HG03196 (cell line): ENCODE measurements around the gene ADAT1.

Experiments
- ATAC-seq: cut with Tn5 transposase; IDR thresholded peaks from one replicate; pipeline ENCODE4 v1.9.1; 2021; ENCODE audit not compliant: unreplicated experiment

Gene ADAT1, protein sequence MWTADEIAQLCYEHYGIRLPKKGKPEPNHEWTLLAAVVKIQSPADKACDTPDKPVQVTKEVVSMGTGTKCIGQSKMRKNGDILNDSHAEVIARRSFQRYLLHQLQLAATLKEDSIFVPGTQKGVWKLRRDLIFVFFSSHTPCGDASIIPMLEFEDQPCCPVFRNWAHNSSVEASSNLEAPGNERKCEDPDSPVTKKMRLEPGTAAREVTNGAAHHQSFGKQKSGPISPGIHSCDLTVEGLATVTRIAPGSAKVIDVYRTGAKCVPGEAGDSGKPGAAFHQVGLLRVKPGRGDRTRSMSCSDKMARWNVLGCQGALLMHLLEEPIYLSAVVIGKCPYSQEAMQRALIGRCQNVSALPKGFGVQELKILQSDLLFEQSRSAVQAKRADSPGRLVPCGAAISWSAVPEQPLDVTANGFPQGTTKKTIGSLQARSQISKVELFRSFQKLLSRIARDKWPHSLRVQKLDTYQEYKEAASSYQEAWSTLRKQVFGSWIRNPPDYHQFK

DNA sequence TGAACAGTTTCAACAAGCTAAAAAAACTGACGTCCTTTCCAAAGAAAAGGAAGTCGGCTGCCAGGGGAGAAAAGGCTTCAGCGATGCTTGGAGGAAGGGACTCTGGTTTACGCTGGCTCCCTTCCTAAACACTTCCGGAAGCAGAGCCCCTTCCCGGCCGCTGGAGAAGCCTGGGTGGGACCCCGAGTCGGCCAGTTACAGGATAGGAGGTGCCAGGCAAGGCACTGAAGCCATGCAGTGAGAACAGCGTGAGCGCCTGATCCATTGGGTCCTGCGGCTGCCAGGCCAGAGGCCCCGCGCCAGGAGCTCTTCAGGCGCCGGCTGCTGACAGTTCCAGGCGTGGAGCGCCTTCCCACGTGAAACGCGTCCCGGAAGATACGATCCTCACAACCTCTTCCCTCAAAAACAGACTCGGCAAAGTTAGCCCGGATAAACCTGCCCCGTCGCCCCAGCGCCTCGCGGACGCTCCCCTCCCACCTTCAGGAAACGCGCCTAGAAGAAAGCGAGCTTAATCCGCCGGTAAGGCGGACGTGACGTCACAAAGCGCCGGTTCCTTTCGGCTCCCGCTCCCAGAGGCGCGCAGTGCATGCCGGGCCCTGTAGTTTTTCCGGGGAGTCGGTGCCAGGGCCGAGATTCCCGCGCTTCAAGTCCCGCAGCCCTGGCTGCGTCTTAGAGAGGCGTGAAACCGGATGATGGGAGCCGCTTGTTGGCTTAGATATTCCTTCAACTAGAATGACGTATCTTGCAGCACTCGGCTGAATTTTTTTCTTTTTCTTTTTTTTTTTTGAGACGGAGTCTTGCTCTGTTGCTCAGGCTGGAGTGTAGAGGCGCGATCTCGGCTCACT lies at the start of gene ADAT1:
Gene ADAT1, minus strand, starts transcription at position 521 of the 845 bp plus-strand sequence. CDS start 2,482 bp downstream, outside the sequence.
- ATAC-seq: peak; percentile 97

DNA sequence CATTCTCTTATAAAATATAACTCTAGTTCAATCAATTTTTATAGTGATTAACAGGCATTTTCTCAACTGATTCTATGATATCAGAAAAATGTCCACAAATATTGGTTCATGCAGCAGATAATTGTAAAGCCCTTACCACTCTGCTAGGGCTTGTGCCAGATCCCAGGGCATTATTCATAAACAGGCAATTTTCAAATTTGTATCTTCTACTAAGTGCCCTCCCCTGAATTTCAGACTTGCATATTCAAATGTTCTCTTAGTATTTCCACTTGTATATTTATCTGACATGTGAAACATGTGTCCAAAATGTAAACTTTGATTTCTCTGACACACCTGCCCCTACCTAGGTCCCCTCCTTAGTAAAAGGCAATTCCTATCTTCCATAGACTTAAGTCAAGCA lies 44.4 kb upstream of the ADAT1 start:
- no peak for ATAC-seq

DNA sequence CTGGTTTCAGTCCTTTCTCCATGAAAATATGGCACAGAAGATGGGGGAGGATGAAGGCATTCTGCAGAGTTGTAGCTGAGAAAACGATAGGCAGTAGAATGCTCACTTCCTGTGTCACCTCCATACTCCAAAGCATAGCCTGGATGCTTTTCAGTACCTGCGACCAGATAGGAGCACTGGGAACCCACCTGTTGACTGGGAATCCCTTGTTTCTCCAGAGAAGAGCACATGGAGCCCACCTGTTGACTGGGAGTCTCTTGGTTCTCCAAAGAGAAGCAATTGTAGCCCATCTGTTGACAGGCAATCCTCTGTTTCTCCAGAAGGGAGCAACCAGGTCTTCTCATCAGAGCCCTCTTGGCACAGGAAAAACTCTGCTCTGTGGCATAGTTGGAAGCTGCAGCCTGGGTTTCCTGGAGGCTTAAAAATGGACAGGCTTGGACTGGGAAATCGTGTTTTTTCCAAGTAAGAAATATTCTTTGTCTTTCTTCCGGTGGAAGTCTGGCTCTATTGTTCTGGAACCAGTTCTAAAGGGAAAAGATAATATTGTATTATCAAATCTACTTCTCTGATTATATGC lies 37.7 kb upstream of the ADAT1 start:
- no peak for ATAC-seq

DNA sequence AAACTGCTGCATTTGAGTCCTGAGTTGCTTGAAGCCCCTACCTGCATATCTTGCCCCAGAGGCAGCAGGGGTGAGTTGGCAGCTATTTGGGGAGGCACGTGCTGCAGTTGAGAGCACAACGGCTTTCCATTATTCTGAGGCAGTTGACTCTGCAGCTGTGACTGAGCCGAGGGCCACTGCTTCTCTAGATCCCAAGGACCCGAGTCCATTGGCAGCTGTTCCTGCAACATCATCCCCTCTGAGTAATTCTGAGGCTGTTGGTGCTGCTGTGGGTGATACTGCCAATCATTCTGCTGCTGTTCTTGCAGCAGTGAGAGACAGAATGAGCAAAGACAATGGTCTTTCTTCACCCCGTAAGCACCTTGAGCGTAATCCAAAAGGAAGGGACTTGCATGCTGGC lies 37.2 kb upstream of the ADAT1 start:
- no peak for ATAC-seq

DNA sequence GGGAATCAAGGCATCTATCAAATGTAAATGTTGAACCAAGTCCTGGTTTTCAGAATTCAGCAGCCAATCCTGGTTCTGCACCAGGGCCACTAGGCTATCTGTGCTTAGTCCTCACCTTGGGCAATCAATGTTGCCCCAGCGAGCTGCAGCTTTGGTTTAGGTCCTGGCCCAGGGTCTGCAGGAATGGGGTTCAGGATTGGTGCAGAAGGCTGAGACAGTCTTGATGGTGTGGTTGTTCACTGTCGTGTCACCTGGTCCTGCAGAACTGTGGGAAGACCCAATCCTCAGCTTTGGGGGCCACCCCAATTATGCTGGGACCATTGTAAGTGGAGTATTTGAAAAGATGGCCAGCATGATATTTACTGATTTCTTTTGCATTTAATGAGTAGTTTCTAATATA lies 35.1 kb upstream of the ADAT1 start:
- no peak for ATAC-seq

DNA sequence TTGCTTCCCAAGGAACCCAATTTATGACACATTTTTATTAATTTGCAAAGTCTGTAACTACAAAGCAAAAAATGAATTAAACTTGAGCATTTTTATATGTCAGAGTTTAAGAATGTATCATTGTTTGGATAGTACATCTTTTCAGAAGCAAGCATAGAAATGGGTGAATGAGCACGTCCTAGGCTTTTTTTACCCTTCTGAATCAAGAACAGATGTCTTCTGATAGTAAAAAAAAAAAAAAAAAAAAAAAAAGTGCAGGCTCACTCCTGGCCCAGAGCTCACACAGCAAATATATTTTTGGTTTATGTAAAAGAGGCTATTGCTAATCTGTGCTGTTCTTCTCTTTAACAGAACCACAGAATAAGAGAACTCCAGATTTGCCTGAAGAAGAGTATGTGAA lies 30.8 kb upstream of the ADAT1 start:
- ATAC-seq: no peak

DNA sequence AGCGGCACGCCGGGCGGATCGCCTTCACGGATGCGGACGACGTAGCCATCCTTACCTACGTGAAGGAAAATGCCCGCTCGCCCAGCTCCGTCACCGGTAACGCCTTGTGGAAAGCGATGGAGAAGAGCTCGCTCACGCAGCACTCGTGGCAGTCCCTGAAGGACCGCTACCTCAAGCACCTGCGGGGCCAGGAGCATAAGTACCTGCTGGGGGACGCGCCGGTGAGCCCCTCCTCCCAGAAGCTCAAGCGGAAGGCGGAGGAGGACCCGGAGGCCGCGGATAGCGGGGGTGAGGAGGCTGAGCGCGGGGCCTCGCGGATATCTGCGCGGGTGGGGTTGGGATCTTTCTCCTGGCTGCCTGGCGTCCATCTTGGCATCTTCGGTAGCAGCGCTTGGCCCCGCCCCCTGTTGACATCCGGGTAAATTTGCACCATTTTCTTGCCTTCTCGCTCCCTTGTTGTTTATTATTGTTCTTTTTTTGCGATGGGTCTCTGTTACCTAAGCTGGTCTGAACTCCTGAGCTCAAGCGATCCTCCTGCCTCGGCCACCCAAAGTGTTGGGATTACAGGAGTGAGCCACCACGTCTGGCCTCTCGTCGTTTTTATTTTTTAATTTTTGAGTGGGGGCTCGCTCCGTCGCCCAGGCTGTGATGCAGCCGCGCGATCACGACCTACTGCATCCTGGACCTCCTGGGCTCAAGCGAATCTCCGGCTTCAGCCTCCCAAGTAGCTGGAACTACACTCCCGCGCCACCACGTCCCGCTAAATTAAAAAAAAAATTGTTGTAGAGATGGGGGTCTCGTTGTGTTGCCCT lies 25.4 kb upstream of the ADAT1 start:
- peak; percentile 25 for ATAC-seq

DNA sequence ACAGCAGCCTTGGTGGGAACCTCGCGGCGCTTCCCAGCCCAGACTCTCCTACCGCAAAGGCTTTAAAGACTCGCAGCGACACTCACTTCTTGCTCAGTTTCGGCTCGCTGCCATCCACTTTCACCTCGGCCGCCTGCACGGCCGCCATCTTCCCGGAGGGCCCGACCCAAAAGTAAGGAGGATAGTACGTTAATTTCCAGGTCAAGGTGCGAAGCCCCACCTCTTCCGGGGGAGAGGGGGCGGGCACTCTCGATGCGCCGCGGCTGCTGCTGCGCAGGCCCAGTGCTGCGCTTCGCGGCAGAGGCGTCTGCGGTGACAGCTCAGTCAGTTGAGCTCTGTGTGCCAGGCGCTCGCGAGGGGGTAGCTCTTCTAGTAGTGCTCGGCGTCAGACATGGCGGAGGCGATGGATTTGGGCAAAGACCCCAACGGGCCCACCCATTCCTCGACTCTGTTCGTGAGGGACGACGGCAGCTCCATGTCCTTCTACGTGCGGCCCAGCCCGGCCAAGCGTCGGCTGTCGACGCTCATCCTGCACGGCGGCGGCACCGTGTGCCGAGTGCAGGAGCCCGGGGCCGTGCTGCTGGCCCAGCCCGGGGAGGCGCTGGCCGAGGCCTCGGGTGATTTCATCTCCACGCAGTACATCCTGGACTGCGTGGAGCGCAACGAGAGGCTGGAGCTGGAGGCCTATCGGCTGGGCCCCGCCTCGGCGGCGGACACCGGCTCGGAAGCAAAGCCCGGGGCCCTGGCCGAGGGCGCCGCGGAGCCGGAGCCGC lies 24.6 kb upstream of the ADAT1 start, which contains the start of the genes KARS1 and TERF2IP:
Gene KARS1, minus strand, starts transcription at position 174 of the 773 bp plus-strand sequence. Its CDS starts 26 bp downstream, at position 148.
Gene TERF2IP, plus strand, starts transcription at position 282 of the 773 bp plus-strand sequence. Its CDS starts 110 bp downstream, at position 392.
- peak; percentile 89 for ATAC-seq

DNA sequence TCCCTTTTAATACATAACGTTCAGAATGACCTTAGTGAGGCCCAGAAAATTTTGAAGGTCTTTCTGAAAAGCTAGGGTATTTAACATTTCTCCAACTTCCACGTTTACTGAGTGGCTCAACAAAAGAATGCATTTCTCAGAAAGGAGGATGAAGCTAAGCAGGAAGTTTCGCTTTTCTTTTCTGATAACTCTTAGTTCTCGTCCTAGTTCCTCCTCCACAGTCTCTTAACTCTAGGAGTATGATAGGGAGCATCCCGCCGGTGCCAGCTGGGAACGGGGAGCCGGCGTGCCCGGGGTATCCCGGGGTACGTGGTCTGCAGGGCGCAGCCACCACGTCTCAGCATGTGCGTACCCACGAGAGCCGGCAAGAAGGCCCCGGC lies 24.0 kb upstream of the ADAT1 start:
- peak; percentile 15 for ATAC-seq

DNA sequence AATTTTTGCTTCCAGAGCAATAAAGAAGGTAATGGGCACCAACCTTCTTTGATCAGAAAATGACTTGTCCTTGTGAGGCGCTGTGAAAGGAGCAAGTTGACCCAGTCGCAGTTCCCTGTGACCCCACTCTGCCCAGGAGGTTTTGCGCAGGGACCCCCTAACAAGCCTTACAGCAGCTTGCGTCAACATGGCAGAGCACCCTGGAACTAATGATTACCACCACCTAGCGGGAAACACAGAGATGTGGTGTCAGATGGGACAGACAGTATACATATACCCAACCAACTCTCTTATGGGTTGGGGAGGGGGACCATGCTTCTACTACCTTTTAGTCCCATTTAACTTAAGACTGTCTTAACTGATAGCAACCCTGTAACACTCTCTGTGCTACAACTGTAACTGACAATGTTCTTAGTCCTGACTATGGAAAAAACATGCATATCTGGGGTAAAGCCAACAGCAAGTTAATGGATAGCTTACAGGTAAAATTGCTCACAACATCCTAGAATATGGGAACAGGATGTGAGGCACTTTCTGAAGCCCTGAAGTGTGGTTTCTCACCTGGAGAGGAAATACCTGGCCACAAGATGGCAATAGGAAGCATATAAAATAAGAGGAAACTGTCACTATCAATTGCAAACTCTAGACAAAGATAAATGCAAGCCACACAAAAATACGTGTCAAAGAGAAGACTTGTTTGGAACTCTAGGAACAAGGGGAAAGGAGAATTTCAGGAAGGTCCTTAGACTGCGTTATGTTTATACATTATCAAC lies 21.3 kb upstream of the ADAT1 start:
- no peak for ATAC-seq

DNA sequence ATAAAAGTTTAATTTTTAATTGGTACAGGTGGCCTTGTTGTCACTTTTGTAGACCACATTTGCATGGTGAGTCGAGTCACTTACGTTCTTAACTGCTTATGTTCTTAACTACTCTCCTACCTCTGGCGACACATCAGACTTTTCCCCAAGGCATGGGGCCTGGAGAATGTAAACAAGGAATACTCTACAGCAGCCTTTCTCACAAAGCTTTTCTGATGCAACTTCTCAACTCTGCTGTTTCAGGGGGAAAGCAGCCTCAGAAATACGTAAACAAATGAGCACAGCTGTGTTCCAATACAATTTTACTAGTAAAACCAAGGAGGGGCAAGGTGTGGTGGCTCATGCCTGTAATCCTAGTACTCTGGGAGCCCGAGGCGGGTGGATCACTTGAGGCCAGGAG lies 17.5 kb upstream of the ADAT1 start:
- ATAC-seq: no peak

DNA sequence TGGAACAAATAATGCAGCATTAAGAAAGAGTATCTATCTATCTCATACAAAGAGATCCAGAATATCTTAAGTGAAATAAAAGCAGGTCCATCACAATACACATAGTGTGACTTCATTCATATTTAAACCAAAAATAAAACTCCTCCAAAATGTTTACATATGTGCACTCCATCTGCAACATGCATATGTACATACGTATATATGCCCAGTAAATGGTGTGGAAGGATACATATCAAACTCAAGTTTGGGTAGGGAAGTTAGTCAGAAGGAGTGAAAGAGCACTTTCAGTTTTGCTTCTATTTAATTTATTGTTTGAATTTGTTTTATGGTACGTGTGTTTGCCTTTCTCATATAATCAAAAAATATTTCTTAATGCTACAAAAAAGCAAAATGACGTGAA lies 12.0 kb upstream of the ADAT1 start:
- no peak for ATAC-seq

DNA sequence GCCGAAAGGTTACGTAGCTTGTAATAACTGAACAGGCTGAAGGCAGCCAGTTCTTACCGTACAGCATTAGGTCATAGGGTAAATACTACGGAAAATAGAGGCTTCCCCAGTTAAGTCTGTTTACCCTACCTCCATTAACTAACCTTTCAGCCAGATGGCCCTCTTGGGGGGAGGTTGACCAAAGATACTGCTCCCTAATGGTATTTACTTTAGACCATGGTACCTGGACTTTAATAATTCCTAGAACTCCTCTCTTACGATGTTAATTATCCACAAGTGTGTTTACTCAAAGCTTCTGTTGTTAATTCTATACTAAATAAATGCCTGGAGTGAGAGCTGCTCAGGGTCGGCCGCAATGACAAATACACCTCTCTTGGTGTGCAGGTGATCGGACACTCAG lies 9.8 kb upstream of the ADAT1 start:
- no peak for ATAC-seq

DNA sequence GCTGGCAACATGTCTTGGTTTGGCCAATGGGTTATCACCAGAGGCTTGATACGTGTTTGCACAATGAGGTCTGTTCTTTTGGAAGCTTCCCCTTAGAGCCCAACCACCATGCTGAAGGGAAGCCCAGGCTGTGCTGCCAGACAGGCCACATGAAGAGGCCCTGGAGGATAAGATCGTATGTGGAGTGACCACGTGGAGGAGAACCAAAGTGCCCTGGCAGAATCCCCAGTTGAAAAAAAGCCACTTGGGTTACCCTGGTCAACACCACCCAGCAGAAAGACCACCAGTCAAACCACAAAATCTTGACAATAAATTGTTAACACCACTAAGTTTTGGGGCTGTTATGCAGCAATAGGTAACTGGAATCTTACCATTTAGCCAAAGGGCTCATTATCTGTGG lies 7.0 kb upstream of the ADAT1 start:
- no peak for ATAC-seq

DNA sequence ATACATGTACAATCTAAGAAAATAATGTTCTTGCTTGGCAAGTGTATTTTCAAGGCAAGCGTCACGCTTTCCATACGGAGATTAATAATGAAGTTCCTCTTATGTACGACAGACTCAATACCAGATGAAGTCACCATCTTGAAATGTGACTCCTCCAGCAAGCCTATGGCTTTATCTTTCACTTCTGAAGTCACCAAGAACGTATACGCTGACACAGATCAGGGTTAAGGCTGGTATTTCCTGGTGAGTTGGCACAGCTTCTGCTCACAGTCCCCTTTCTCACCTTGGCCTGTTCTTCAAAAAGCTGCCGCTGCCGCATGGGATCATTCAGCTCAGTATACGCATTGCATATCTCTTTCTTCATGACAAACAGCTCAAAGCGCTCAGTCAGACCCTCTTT lies 6.1 kb upstream of the ADAT1 start:
- no peak for ATAC-seq

DNA sequence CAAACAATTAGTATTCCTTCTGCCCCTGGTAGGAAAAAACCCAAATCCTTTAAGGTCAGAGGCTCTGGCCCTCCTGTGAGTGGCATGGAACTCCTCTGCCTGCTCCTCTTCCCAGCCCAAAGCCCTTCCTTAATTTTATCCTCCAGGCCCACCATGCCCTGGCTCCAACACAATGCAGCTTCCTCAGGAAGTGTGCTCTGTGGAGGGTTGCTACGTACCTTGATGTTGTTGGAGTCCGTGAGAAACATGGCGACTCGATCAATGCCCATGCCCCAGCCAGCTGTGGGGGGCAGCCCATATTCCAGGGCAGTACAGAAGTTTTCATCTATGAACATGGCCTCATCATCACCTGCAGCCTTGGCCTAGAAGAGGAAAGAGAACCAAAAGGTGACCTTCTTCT lies 5.3 kb upstream of the ADAT1 start:
- ATAC-seq: no peak

DNA sequence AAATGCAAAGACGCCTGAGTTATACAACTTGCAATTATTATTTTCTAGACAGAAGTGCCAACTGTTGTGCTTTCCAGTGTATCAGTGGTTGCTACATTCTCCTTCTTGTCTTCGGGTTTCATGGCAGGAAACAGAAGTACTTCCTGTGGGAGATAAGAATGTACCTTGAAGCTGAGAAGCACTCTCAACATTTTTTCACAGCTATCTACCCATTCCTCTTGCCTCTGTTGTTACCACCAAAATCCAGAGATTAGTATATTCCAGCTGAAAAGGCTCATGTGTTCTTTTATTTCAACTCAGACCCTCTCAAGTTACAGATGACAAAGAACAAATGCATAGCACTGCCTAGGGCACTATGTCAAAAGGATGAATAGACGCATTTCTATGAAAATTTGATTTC lies 4.8 kb upstream of the ADAT1 start:
- no peak for ATAC-seq

DNA sequence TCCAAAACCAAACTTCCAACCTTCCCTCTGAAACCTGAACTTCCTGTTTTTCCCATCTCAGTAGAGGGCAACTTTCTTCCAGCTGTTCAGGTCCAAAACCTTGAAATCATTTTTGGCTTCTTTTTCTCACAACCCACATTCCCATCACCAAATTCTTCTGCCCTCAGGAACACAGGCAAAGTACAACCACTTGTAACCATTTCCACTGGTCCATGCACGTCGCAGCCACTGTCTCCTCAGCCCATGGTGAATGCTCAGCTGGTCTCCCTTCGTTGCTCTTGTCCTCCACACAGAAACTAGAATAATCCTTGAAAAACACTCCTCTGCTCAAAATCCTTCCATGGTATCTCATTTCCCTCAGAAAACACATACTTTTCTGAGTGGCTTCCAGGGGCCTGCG lies 3.7 kb upstream of the ADAT1 start:
- ATAC-seq: no peak

DNA sequence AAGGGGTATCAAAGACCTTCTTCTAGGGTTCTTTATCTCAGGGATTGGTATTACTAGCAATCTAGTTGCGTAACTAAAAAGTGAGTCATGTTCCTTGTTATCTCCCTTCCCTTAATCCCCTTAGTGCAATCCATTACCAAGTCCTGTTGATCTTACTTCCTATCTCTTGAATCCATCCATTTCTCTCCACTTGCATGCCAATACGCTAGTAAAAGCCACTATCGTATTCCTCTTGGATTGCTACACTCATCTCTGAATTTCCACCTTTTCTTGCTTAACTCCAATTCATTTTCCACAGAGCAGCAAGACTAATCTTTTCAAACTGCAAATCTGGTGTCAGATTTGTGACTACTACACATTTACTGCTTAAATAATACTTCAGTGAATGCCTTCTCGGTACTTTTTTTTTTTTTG lies 1.8 kb upstream of the ADAT1 start:
- no peak for ATAC-seq
